HG03558 (cell line): ENCODE results near the gene CHRDL2.

Experiments
- ATAC-seq: cut with Tn5 transposase; IDR thresholded peaks from one replicate; pipeline ENCODE4 v1.9.1; 2021; ENCODE audit warnings: moderate number of reproducible peaks; ENCODE audit not compliant: unreplicated experiment; ENCODE audit errors: extremely low read depth

Gene CHRDL2

GRCh38 chr11:74689666-74690065 lies 41.6 kb downstream of the CHRDL2 start:
- ATAC-seq, result no peak

- ATAC-seq, result no peak
Observed at GRCh38 chr11:74687237-74688023, 43.8 kb downstream of the CHRDL2 start.

- ATAC-seq, result no peak
Observed at GRCh38 chr11:74686792-74687191, 44.4 kb downstream of the CHRDL2 start.

GRCh38 chr11:74685905-74686304 lies 45.3 kb downstream of the CHRDL2 start:
- ATAC-seq, result no peak

GRCh38 chr11:74685338-74685737 lies 45.9 kb downstream of the CHRDL2 start:
- ATAC-seq, result no peak

- no peak for ATAC-seq
Observed at GRCh38 chr11:74684661-74685060, 46.6 kb downstream of the CHRDL2 start.

GRCh38 chr11:74683941-74684481 lies 47.2 kb downstream of the CHRDL2 start:
- no peak for ATAC-seq

- no peak for ATAC-seq
Observed at GRCh38 chr11:74683279-74683871, 47.9 kb downstream of the CHRDL2 start.

- ATAC-seq, result no peak
Observed at GRCh38 chr11:74682731-74683278, 48.4 kb downstream of the CHRDL2 start.

- ATAC-seq, result no peak
Observed at GRCh38 chr11:74681686-74682651, 49.3 kb downstream of the CHRDL2 start.

GRCh38 chr11:74680703-74681531 lies 50.3 kb downstream of the CHRDL2 start:
- ATAC-seq, result no peak

- ATAC-seq, result no peak
Observed at GRCh38 chr11:74680035-74680671, 51.1 kb downstream of the CHRDL2 start.

GRCh38 chr11:74679513-74679865 lies 51.7 kb downstream of the CHRDL2 start:
- no peak for ATAC-seq

GRCh38 chr11:74678591-74679512 lies 52.4 kb downstream of the CHRDL2 start:
- no peak for ATAC-seq

GRCh38 chr11:74678041-74678440 lies 53.2 kb downstream of the CHRDL2 start:
- ATAC-seq, result no peak

GRCh38 chr11:74677131-74677530 lies 54.1 kb downstream of the CHRDL2 start:
- ATAC-seq, result no peak

GRCh38 chr11:74676596-74676995 lies 54.6 kb downstream of the CHRDL2 start:
- no peak for ATAC-seq

GRCh38 chr11:74675761-74676160 lies 55.5 kb downstream of the CHRDL2 start:
- ATAC-seq, result no peak
